CD14-positive monocyte (primary cell): ENCODE measurements around the gene TBC1D3B. TPM values are rescaled to one million over a fixed set of nuclear protein-coding genes. Genes with fewer than 3 reads are reported as not detected.

Experiments used
- DNase-seq, 3 donors: peaks; one replicate each; pipeline ENCODE4 v3.0.0-alpha.2; 2011 to 2022
- H2AFZ ChIP-seq: 2 replicates; pipeline ENCODE4 v1.6.0; 2012; ENCODE audit warnings: mild to moderate bottlenecking, low read depth, low read length, inconsistent platforms; ENCODE audit not compliant: insufficient read depth, poor library complexity, severe bottlenecking
- H3K27ac ChIP-seq, 2 donors: 1 replicate in 1 of 2; 2 replicates in 1 of 2; pipeline ENCODE4 v1.5.1; 2012 to 2013; ENCODE audit warnings: low read length in 2 of 2, control low read depth in 1 of 2, inconsistent platforms in 1 of 2, low read depth in 1 of 2, mild to moderate bottlenecking in 1 of 2
- H3K27me3 ChIP-seq, 2 donors: one replicate each; pipeline versions ENCODE4 v1.6.0 to v1.6.1; 2011 to 2013; ENCODE audit warnings: low read length in 2 of 2; ENCODE audit not compliant: control insufficient read depth in 2 of 2, insufficient read depth in 2 of 2
- H3K36me3 ChIP-seq, 2 donors: replicated peaks in 1 of 2; 1 replicate in 1 of 2; 2 replicates in 1 of 2; pipeline versions ENCODE4 v1.5.1 to v1.6.1; 2012 to 2013; ENCODE audit warnings: low read length in 2 of 2, control low read depth in 1 of 2, inconsistent platforms in 1 of 2, mild to moderate bottlenecking in 1 of 2; ENCODE audit not compliant: insufficient read depth in 2 of 2, control insufficient read depth in 1 of 2
- H3K4me1 ChIP-seq, 2 donors: 1 replicate in 1 of 2; 2 replicates in 1 of 2; pipeline versions ENCODE4 v1.5.1 to v1.6.1; 2012 to 2013; ENCODE audit warnings: low read length in 2 of 2, control low read depth in 1 of 2, inconsistent platforms in 1 of 2, mild to moderate bottlenecking in 1 of 2, moderate library complexity in 1 of 2; ENCODE audit not compliant: insufficient read depth in 2 of 2, control insufficient read depth in 1 of 2
- H3K4me2 ChIP-seq: replicated peaks from 2 replicates; pipeline ENCODE3; 2012; ENCODE audit warnings: low read length, moderate library complexity, mild to moderate bottlenecking; ENCODE audit not compliant: poor library complexity, severe bottlenecking; ENCODE audit errors: extremely low read depth
- H3K4me3 ChIP-seq, 3 experiments: fragments of 200-600 bp in 1 of 3; sonication (generic) in 1 of 3; replicated peaks in 1 of 3; 1 replicate in 2 of 3; 2 replicates in 1 of 3; pipeline ENCODE4 v1.5.1; 2011 to 2013; ENCODE audit warnings: low read length in 3 of 3, mild to moderate bottlenecking in 3 of 3, control low read depth in 2 of 3, low read depth in 2 of 3, inconsistent platforms in 1 of 3, moderate library complexity in 1 of 3
- H3K79me2 ChIP-seq: 2 replicates; pipeline ENCODE4 v1.6.0; 2012; ENCODE audit warnings: mild to moderate bottlenecking, control low read depth, inconsistent platforms, low read length, moderate library complexity; ENCODE audit not compliant: insufficient read depth
- H3K9ac ChIP-seq: 2 replicates; pipeline ENCODE4 v1.6.0; 2017; ENCODE audit warnings: low read length, mild to moderate bottlenecking; ENCODE audit not compliant: insufficient read depth, poor library complexity, severe bottlenecking
- H3K9me3 ChIP-seq, 2 donors: replicated peaks in 1 of 2; 1 replicate in 1 of 2; 2 replicates in 1 of 2; pipeline versions ENCODE4 v1.5.1 to v1.6.1; 2012 to 2013; ENCODE audit warnings: low read length in 2 of 2, control low read depth in 1 of 2; ENCODE audit not compliant: control insufficient read depth in 1 of 2, insufficient read depth in 1 of 2
- H4K20me1 ChIP-seq: 2 replicates; pipeline ENCODE4 v1.6.0; 2012; ENCODE audit warnings: mild to moderate bottlenecking, low read length, control low read depth, moderate library complexity; ENCODE audit not compliant: insufficient read depth
- H3K27ac Mint-ChIP-seq, 7 donors: one replicate each; pipeline ENCODE4 v1.8.0; 2020; ENCODE audit warnings: mild to moderate bottlenecking in 7 of 7, mixed read lengths in 7 of 7, moderate library complexity in 6 of 7, inconsistent platforms in 2 of 7
- H3K27me3 Mint-ChIP-seq, 3 donors: one replicate each; pipeline ENCODE4 v1.8.0; 2021 to 2022; ENCODE audit warnings: low read depth in 3 of 3, mild to moderate bottlenecking in 3 of 3, mixed read lengths in 3 of 3, moderate library complexity in 3 of 3, inconsistent platforms in 1 of 3
- H3K36me3 Mint-ChIP-seq, 2 donors: one replicate each; pipeline ENCODE4 v1.8.0; 2020; ENCODE audit warnings: mixed read lengths in 2 of 2, inconsistent platforms in 1 of 2, mild to moderate bottlenecking in 1 of 2
- H3K4me1 Mint-ChIP-seq: one replicate; pipeline ENCODE4 v1.8.0; 2020; ENCODE audit warnings: mild to moderate bottlenecking, mixed read lengths
- H3K4me3 Mint-ChIP-seq, 2 donors: one replicate each; pipeline ENCODE4 v1.8.0; 2020; ENCODE audit warnings: mild to moderate bottlenecking in 2 of 2, mixed read lengths in 2 of 2, moderate library complexity in 1 of 2
- H3K9me3 Mint-ChIP-seq, 7 donors: one replicate each; pipeline ENCODE4 v1.8.0; 2020 to 2022; ENCODE audit warnings: mixed read lengths in 7 of 7, mild to moderate bottlenecking in 6 of 7, moderate library complexity in 6 of 7, inconsistent platforms in 2 of 7
- CTCF ChIP-seq: fragments of 200-600 bp; IDR thresholded peaks from one replicate; pipeline ENCODE4 v1.8.0; 2022; ENCODE audit warnings: antibody characterized with exemption, mild to moderate bottlenecking
- WGBS: methylation state at CpG from one replicate; pipeline ENCODE4 v1.1.5; 2013; ENCODE audit warnings: missing lambda C conversion rate; ENCODE audit not compliant: insufficient coverage; 5-methylcytosine and 5-hydroxymethylcytosine counted together
- intact Hi-C, 2 donors: fragments of 100-400 bp; cut with micrococcal nuclease; formaldehyde crosslinking; loops; one replicate each; pipeline versions ENCODE4 v1.15.0 to v1.15.1; 2023
- polyA plus RNA-seq, 3 donors: library from polyadenylated mRNA; depleted of rRNA in 1 of 3; unstranded in 2 of 3; stranded (reverse) in 1 of 3; fragments of 300-500 nt in 2 of 3; fragments of >200 nt in 1 of 3; fragmentation: Illumina TruSeq in 2 of 3; gene quantifications; 1 replicate in 2 of 3; 2 replicates in 1 of 3; pipeline ENCODE4 v1.2.3, GENCODE V29; 2012 to 2021

Gene TBC1D3B
- polyA plus RNA-seq, 3 donors = 1.8 TPM; not detected in 2

- Mint-ChIP-seq H3K27me3 (peaks cover 0 to 4% (median 0%) of the 10 kb centered on the region in 3 donors), H3K27ac (peak overlapping the region in 4 of 7 donors; percentile 59 to 79 (median 69)), H3K9me3 (peaks cover 8 to 21% (median 12%) of the 10 kb centered on the region in 7 donors), H3K36me3 (peaks cover 0 to 3% of the 10 kb centered on the region in 2 donors), H3K4me1 (peaks cover 61% of the 10 kb centered on the region), H3K4me3 (no peak overlapping the region)
- no peaks in the 10 kb centered on the region for H4K20me1 ChIP-seq
- TF ChIP-seq CTCF = no peak
- peak in 2 of 3 donors; percentile 30 to 40 for DNase-seq
- H3K4me1 ChIP-seq = peaks cover 61 to 62% of the 10 kb centered on the region in 2 donors
- H3K4me3 ChIP-seq = no peak overlapping the region
- no peak overlapping the region for H3K27ac ChIP-seq
- no peaks in the 10 kb centered on the region for H3K36me3 ChIP-seq
- H3K9me3 ChIP-seq = peaks cover 10 to 18% of the 10 kb centered on the region in 2 donors
- H3K79me2 ChIP-seq = no peaks in the 10 kb centered on the region
- no peak overlapping the region for H2AFZ ChIP-seq
- no peak overlapping the region for H3K4me2 ChIP-seq
- no peaks in the 10 kb centered on the region for H3K27me3 ChIP-seq
- no peak overlapping the region for H3K9ac ChIP-seq
- intact Hi-C loops = loop anchor here (5.0 kb wide), 2 partner anchors 33 to 123 kb away; partner anchors contain the start of gene CCL3 (in 1 of the 2)
Measured at GRCh38 chr17:36214918-36215317, 38.5 kb upstream of the TBC1D3B start.

DNA sequence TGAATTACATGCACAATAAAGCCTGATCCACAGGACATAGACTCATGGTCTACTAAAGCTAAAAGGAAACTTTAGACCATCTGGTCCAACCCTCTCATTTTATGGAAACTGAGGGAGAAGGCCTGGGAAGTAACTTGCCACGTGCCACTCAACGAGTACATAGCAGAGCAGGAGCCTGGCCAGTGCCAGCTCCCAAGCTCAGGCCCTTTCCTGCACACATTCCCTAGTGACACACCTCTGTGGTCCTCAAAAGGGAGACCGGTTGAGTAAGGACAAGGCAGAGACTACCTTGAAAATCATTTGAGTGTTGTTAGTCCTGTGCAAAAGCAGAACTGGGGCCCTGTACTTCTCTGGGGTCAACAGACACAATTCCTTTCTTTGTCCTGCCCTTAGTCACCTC lies 37.3 kb upstream of the TBC1D3B start:
- peaks cover 66 to 67% of the 10 kb centered on the region in 2 donors for H3K4me1 ChIP-seq

More for the DNA sequence above, 37.3 kb upstream of the TBC1D3B start:
- peaks cover 0 to 6% (median 3%) of the 10 kb centered on the region in 3 donors for H3K27me3 Mint-ChIP-seq
- Histone ChIP-seq H3K27ac (peak overlapping the region in 1 of 2 donors; percentile 71), H4K20me1 (no peaks in the 10 kb centered on the region), H3K4me2 (no peak overlapping the region), H3K9ac (no peak overlapping the region), H2AFZ (no peak overlapping the region), H3K4me3 (no peak overlapping the region), H3K27me3 (no peaks in the 10 kb centered on the region), H3K36me3 (no peaks in the 10 kb centered on the region), H3K79me2 (no peaks in the 10 kb centered on the region), H3K9me3 (peaks cover 6% of the 10 kb centered on the region in 2 donors)
- no peak for TF ChIP-seq CTCF
- no CpG with 5 or more reads among the region's 3 CpGs for whole genome bisulfite sequencing
- H3K36me3 Mint-ChIP-seq = peaks cover 0 to 3% of the 10 kb centered on the region in 2 donors
- H3K4me3 Mint-ChIP-seq = no peak overlapping the region
- peaks cover 5 to 12% (median 8%) of the 10 kb centered on the region in 7 donors for H3K9me3 Mint-ChIP-seq
- intact Hi-C loops = loop anchor here in 1 of 2 donors (1.0 to 5.0 kb wide), 3 partner anchors 17 to 121 kb away; partner anchors contain the start of genes CCL3, CCL3L1 and CCL3L3
- DNase-seq = no peak
- peak overlapping the region in 4 of 7 donors; percentile 94 to 98 (median 96) for H3K27ac Mint-ChIP-seq
- peaks cover 66% of the 10 kb centered on the region for H3K4me1 Mint-ChIP-seq
